GM10266 (cell line): ENCODE results near the gene TUBB1.

Experiments
- DNase-seq: peaks from one replicate; pipeline ENCODE4 v3.0.0; 2012; ENCODE audit errors: extremely low spot score
- CTCF ChIP-seq: IDR thresholded peaks from 2 replicates; pipeline ENCODE4 v1.5.1; 2012; ENCODE audit warnings: mild to moderate bottlenecking, low read depth; ENCODE audit not compliant: control insufficient read depth, insufficient read depth; ENCODE audit errors: missing control alignments

Gene TUBB1

GRCh38 chr20:59014680-59015389 is 4.4 kb upstream of the TUBB1 start:
- no peak for TF ChIP-seq CTCF
- no peak for DNase-seq

GRCh38 chr20:59015411-59015810 is 3.8 kb upstream of the TUBB1 start:
- TF ChIP-seq CTCF: no peak
- DNase-seq: no peak

GRCh38 chr20:59015812-59016711 is 3.2 kb upstream of the TUBB1 start:
- TF ChIP-seq CTCF: no peak
- DNase-seq: no peak

GRCh38 chr20:59016795-59017492 is 2.3 kb upstream of the TUBB1 start:
- DNase-seq: no peak
- TF ChIP-seq CTCF: no peak

- no peak for DNase-seq
Observed at GRCh38 chr20:59017493-59018231, 1.6 kb upstream of the TUBB1 start.

GRCh38 chr20:59018817-59019216 is 412 bp upstream of the TUBB1 start:
- no peak for DNase-seq
- TF ChIP-seq CTCF: no peak

More at GRCh38 chr20:59017493-59018231, 1.6 kb upstream of the TUBB1 start:
- no peak for TF ChIP-seq CTCF
